GM19395 (cell line): Measurements from ENCODE around the gene IQUB.
"Not testable (repeated sequence)": the region's sequence is repeated elsewhere in the genome, so short reads cannot be mapped to it uniquely, and the experiment has no call there.

ENCODE experiments used
- ATAC-seq: cut with Tn5 transposase; IDR thresholded peaks from one replicate; pipeline ENCODE4 v1.9.1; 2021; ENCODE audit warnings: mild to moderate bottlenecking, moderate library complexity; ENCODE audit not compliant: unreplicated experiment

Gene IQUB

GRCh38 chr7:123423622-123424021 is 110.8 kb downstream of the IQUB start:
- ATAC-seq: no peak

- ATAC-seq: no peak
Measured at GRCh38 chr7:123417580-123417979, 116.8 kb downstream of the IQUB start.

- ATAC-seq: no peak
Measured at GRCh38 chr7:123415625-123416024, 118.8 kb downstream of the IQUB start.

- ATAC-seq: no peak
Measured at GRCh38 chr7:123410273-123410904, 124.0 kb downstream of the IQUB start.

GRCh38 chr7:123407951-123408350 is 126.4 kb downstream of the IQUB start:
- not testable (repeated sequence) for ATAC-seq
